HG02623 (cell line): ENCODE data around the gene ELMOD2.

Source experiments
- ATAC-seq: cut with Tn5 transposase; IDR thresholded peaks from one replicate; pipeline ENCODE4 v1.9.1; 2021; ENCODE audit warnings: moderate library complexity; ENCODE audit not compliant: unreplicated experiment

Gene ELMOD2

DNA sequence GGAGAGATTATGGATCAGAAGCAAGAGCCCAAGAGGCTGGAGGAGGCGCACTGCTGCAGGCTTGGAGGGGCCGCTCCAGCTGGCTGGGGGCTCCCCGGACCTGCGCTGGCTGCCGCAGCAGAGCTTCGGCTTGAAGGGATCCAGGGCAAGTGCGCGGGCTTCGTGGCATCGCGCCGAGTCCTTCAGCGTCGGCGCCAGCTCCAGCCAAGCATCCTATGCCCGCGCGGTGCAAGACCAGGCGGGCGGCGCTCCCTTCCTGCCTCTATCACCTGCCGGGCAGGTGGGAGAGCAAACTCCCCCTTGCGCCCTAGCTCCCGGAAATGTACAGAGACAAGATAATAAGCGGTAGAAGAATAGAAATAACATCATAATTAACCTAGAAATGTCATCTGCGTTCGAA, 55.3 kb downstream of the ELMOD2 start:
- no peak for ATAC-seq

GRCh38 chr4:140581078-140581477, 57.1 kb downstream of the ELMOD2 start:
- no peak for ATAC-seq

GRCh38 chr4:140584439-140584838, 60.5 kb downstream of the ELMOD2 start:
- ATAC-seq, result no peak

DNA sequence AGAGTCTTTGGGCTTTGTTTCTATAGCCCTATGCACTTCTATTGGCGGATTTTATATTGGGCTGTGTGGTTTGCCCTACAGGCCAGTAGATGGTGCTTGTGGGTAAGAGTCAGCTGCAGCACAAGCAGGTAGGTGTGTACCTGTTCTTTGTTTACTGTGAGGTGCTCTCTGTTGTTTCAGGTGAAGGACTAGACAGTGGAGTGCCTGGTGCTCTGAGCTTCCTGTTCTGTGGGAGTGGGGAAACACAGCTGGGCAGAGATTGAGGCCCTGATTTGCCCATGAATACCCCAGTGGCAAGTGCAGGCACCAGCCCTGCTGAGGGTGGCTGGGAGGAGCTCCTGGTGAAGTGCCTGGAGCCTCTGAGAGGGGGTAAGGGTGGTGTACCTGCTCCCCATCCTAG, 71.1 kb downstream of the ELMOD2 start:
- no peak for ATAC-seq

DNA sequence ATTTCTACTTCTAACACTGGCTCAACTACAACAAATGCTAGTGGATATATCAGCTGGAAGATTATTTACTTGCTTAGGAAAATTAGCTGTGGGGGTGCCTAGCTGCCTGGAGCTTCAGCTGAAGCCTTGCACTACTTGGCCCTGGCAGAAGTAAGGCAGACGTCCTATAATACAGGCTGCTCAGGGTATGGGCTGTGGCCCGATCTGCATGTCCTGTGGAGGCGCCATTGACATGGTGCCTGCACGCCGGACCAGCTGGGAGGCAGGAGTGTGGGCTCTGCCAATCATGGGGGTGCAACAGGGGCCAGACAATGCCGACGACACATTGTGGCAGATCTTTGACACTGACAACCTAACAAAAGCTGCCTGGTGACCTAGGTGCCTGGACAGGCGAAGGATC, 76.4 kb downstream of the ELMOD2 start:
- ATAC-seq, result no peak

- no peak for ATAC-seq
Measured at GRCh38 chr4:140602714-140603113, 78.7 kb downstream of the ELMOD2 start.

DNA sequence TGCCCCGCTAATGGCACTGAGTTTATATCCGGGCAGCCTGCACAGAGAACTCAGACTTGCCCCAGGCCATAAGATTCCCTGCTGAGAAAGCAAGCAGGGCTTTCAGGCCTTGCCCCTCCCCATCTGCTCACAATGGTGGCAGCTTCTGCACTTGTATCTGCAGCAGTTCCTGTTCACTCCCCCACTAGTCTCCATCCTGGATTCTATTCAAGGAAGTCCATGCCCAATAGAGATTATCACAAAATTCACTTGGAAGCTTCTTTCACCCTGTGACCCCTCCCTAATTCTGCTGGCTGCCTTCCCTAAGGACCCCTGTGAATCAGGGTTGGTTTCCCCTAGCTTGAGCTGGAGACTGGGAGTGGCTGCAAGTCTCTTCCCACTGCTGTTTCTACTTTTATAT, 79.3 kb downstream of the ELMOD2 start:
- ATAC-seq, result no peak
